OCI-LY3 (cell line): ENCODE measurements around the gene AHDC1.
A peak's percentile ranks its signal among the peaks of the same experiment; 100 is the strongest.

Experiments
- H2AFZ ChIP-seq: fragments of 200-600, 300-600 bp; shearing (Covaris generic); 2 replicates; pipeline ENCODE4 v1.6.0; 2014; ENCODE audit warnings: antibody characterized with exemption, low read depth, low read length
- H3K27ac ChIP-seq: fragments of 200-600, 300-600 bp; sonication (generic); 2 replicates; pipeline ENCODE4 v1.5.1; 2014; ENCODE audit warnings: mild to moderate bottlenecking, low read length, moderate library complexity, mixed read lengths
- H3K27me3 ChIP-seq: fragments of 200-600, 300-600 bp; sonication (generic); 2 replicates; pipeline ENCODE4 v1.6.1; 2014; ENCODE audit warnings: low read depth, low read length, mixed read lengths
- H3K36me3 ChIP-seq: fragments of 200-600, 300-600 bp; sonication (generic); replicated peaks from 2 replicates; pipeline ENCODE3; 2014; ENCODE audit warnings: low read depth, low read length, mixed read lengths
- H3K4me1 ChIP-seq: fragments of 300-600, 200-600 bp; sonication (generic); 2 replicates; pipeline ENCODE4 v1.6.1; 2014; ENCODE audit warnings: low read length, mixed read lengths
- H3K4me2 ChIP-seq: fragments of 200-600, 300-600 bp; sonication (generic); 2 replicates; pipeline ENCODE4 v1.6.1; 2014; ENCODE audit warnings: low read length, mixed read lengths
- H3K4me3 ChIP-seq: fragments of 300-600, 200-600 bp; sonication (generic); 2 replicates; pipeline ENCODE4 v1.5.1; 2014; ENCODE audit warnings: antibody characterized with exemption, mild to moderate bottlenecking, low read length, moderate library complexity
- H3K79me2 ChIP-seq: fragments of 300-600, 200-600 bp; shearing (Covaris generic); 2 replicates; pipeline ENCODE4 v1.6.1; 2014; ENCODE audit warnings: mild to moderate bottlenecking, low read length, mixed read lengths
- H3K9ac ChIP-seq: fragments of 300-600, 200-600 bp; shearing (Covaris generic); 2 replicates; pipeline ENCODE4 v1.6.0; 2014; ENCODE audit warnings: mild to moderate bottlenecking, low read length, moderate library complexity
- H3K9me3 ChIP-seq: fragments of 200-600, 300-600 bp; shearing (Covaris generic); 2 replicates; pipeline ENCODE4 v1.6.1; 2014; ENCODE audit warnings: low read length, mixed read lengths; ENCODE audit not compliant: insufficient read depth
- H4K20me1 ChIP-seq: fragments of 200-600, 300-600 bp; sonication (generic); 2 replicates; pipeline ENCODE4 v1.6.1; 2016; ENCODE audit warnings: low read length, mixed read lengths; ENCODE audit not compliant: insufficient read depth
- CTCF ChIP-seq: fragments of 200-600, 300-600 bp; sonication (generic); IDR thresholded peaks from 2 replicates; pipeline ENCODE4 v1.5.1; 2014; ENCODE audit warnings: antibody characterized with exemption, low read length, low read depth
- EZH2phosphoT487 ChIP-seq: fragments of 200-600 bp; shearing (Covaris generic); IDR thresholded peaks from 2 replicates; pipeline ENCODE4 v1.6.1; 2018; ENCODE audit warnings: antibody characterized with exemption, mixed run types, low read depth

Gene AHDC1

GRCh38 chr1:27575840-27576331 is 28.1 kb downstream of the AHDC1 start:
- 0 out of 2 replicates have a peak, but pooled peaks cover 3% of the 10 kb centered on the region for H3K4me1 ChIP-seq
- H3K4me2 ChIP-seq: peak overlapping the region; percentile 77
- H4K20me1 ChIP-seq: no peaks in the 10 kb centered on the region
- H3K27me3 ChIP-seq: no peaks in the 10 kb centered on the region
- H3K36me3 ChIP-seq: no peaks in the 10 kb centered on the region
- H2AFZ ChIP-seq: no peak overlapping the region; the same call in 1 of the 2 replicates
- peak overlapping the region; percentile 46 for H3K9ac ChIP-seq
- peak overlapping the region; percentile 82 for H3K4me3 ChIP-seq
- TF ChIP-seq EZH2phosphoT487 (no peak), CTCF (peak; percentile 17)
- H3K9me3 ChIP-seq: no peaks in the 10 kb centered on the region
- H3K27ac ChIP-seq: no peak overlapping the region
- no peaks in the 10 kb centered on the region for H3K79me2 ChIP-seq

GRCh38 chr1:27574871-27575831 is 28.8 kb downstream of the AHDC1 start:
- peak overlapping the region; percentile 70 for H3K4me2 ChIP-seq
- no peaks in the 10 kb centered on the region for H3K27me3 ChIP-seq
- H3K36me3 ChIP-seq: no peaks in the 10 kb centered on the region
- TF ChIP-seq EZH2phosphoT487 (no peak), CTCF (peak; percentile 49)
- no peaks in the 10 kb centered on the region for H3K79me2 ChIP-seq
- peak overlapping the region; percentile 82 for H3K4me3 ChIP-seq
- peak overlapping the region; percentile 46 for H3K9ac ChIP-seq
- H3K9me3 ChIP-seq: no peaks in the 10 kb centered on the region
- H3K4me1 ChIP-seq: 0 out of 2 replicates have a peak, but pooled peaks cover 3% of the 10 kb centered on the region
- no peaks in the 10 kb centered on the region for H4K20me1 ChIP-seq
- no peak overlapping the region for H3K27ac ChIP-seq
- H2AFZ ChIP-seq: no peak overlapping the region

GRCh38 chr1:27574001-27574781 is 29.8 kb downstream of the AHDC1 start:
- Histone ChIP-seq H3K27me3 (0 out of 2 replicates have a peak, but pooled peaks cover 3% of the 10 kb centered on the region), H3K36me3 (no peaks in the 10 kb centered on the region), H2AFZ (no peak overlapping the region), H3K27ac (no peak overlapping the region), H3K79me2 (no peaks in the 10 kb centered on the region), H3K4me1 (0 out of 2 replicates have a peak, but pooled peaks cover 3% of the 10 kb centered on the region), H4K20me1 (no peaks in the 10 kb centered on the region), H3K4me2 (no peak overlapping the region), H3K9ac (no peak overlapping the region), H3K9me3 (no peaks in the 10 kb centered on the region), H3K4me3 (no peak overlapping the region)
- no peak for TF ChIP-seq EZH2phosphoT487
- TF ChIP-seq CTCF: no peak
